ENCODE measurements around the gene EPS15.

Gene EPS15

DNA sequence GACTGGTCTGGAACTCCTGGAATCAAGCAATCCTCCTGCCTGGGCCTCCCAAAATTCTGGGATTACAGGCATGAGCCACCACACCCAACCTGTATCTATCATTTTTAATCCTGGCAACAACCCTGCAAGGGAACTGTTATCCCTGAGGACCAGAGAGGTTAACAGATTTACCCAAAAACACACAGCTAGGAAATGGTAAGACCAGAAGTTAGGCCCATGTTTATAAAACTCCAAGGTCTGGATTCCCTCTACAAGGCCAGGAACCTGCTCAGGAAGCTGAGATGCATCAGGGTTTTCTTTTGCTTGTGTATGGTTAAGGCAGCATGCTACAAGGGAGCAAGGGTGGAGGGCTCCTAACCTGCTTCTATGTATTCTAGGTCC lies 170.9 kb downstream of the EPS15 start:
- Histone ChIP-seq H3K27me3 (peaks cover 4 to 26% (median 18%) of the 10 kb centered on the region in 11 experiments; a peak in 15 of 22 replicates), H3K9ac (no peak overlapping the region), H3K9me3 (replicated peaks in 1 of 11) (no peaks in the 10 kb centered on the region), H3K27ac (no peak overlapping the region), H3K4me2 (no peak overlapping the region), H3K36me3 (peaks cover 0 to 21% (median under 1%) of the 10 kb centered on the region in 11 experiments; a peak in 6 of 22 replicates), H4K20me1 (peaks cover 0 to 15% (median 0%) of the 10 kb centered on the region in 11 experiments; a peak in 4 of 22 replicates), H3K4me3 (no peak overlapping the region), H3K4me1 (no peaks in the 10 kb centered on the region)
- TF ChIP-seq Cebpa-rat (IDR thresholded peaks at IDR 0.05), result no peak

DNA sequence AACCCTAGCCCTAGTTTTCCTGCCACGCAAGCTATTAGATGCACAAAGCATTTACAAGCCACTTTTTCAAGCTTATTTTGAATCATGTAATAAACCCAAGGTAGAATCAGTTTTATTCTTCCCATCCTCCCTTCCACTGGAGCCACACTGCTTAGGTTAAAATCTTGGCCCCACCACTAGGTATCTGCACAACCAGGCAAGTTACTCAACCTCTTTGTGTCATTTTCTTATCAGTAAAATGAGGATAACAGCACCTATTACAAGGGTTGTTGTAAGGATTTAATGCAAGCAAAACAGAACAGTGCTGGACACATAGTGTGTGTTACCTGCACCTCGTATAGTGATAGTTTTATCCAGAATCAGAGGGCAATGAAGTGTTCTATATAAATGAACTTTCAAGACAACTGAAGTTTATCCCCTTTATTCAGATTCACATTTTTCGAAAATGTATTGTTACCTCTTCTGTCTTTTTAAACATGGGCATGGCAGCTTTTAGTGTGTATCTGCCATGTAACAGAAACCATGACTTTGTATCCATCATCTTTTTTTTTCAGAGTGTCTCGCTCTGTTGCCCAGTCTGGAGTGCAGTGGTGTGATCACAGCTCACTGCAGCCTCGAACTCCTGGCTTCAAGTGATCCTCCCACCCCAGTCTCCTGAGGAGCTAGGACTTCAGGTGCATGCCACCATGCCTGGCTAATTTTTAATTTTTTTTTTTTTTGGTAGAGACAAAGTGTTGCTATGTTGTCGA lies 171.5 kb downstream of the EPS15 start:
- peaks cover 0 to 15% (median 0%) of the 10 kb centered on the region in 11 experiments; a peak in 3 of 22 replicates for H3K36me3 ChIP-seq
- H3K9ac ChIP-seq, result no peak overlapping the region
- H3K9me3 ChIP-seq (replicated peaks in 1 of 11), result no peaks in the 10 kb centered on the region
- H4K20me1 ChIP-seq, result peaks cover 0 to 15% (median 0%) of the 10 kb centered on the region in 11 experiments; a peak in 4 of 22 replicates
- no peaks in the 10 kb centered on the region for H3K4me1 ChIP-seq
- H3K27me3 ChIP-seq, result peaks cover 4 to 26% (median 18%) of the 10 kb centered on the region in 11 experiments; a peak in 15 of 22 replicates
- H3K4me2 ChIP-seq, result no peak overlapping the region
- no peak for TF ChIP-seq Cebpa-rat (IDR thresholded peaks at IDR 0.05)
- no peak overlapping the region for H3K27ac ChIP-seq
- H3K4me3 ChIP-seq, result no peak overlapping the region

DNA sequence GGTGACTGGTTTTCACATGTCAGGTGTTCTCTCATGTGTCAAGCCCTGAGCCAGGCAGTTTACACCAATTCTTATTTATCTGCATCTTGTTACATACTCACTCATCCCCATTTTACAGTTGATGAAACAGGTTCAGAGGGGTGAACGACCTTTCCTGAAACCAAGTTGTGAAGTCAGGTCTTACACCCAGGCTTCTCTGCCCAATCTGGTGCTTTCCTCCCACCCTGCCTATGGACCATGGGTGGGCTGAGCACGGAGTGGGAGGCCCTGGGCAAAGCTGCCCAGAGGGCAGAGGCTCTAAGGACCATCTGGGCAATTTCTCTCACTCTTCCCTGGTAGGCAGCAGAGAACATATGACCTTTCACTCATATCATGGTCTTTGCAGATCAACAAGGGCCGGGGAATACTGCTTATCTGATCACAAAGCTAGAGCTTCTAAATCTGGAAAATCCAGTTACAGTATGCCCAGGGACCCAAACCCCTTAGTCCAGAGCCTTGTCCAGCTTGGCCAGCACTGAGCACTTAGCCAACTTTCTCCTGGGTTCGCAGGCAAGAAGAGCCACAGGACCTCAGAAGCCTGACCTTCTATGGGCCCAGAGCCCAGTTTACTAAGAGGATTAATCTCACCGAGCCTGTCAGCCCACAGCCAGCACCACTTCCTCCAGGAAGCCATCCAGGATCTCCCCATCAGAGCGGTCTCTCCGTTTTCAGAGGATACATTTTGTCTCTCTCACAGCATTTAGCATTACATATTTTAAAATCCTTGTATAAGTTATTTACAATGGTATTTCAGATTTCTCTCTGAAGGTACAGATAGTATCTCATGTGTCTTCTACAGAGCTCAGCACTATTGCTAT lies 172.8 kb downstream of the EPS15 start:
- H3K36me3 ChIP-seq, result peaks cover 0 to 2% (median 0%) of the 10 kb centered on the region in 11 experiments; a peak in 3 of 22 replicates
- H3K27ac ChIP-seq, result no peak overlapping the region
- H3K4me2 ChIP-seq, result no peak overlapping the region
- no peaks in the 10 kb centered on the region for H3K9me3 ChIP-seq (replicated peaks in 1 of 11)
- H4K20me1 ChIP-seq, result peaks cover 0 to 15% (median 0%) of the 10 kb centered on the region in 11 experiments; a peak in 4 of 22 replicates
- no peak overlapping the region for H3K9ac ChIP-seq
- no peak for TF ChIP-seq Cebpa-rat (IDR thresholded peaks at IDR 0.05)
- H3K4me3 ChIP-seq, result no peak overlapping the region
- peaks cover 4 to 26% (median 18%) of the 10 kb centered on the region in 11 experiments; a peak in 15 of 22 replicates for H3K27me3 ChIP-seq
- peaks cover 0 to 8% (median 0%) of the 10 kb centered on the region in 10 experiments; a peak in 2 of 20 replicates for H3K4me1 ChIP-seq

DNA sequence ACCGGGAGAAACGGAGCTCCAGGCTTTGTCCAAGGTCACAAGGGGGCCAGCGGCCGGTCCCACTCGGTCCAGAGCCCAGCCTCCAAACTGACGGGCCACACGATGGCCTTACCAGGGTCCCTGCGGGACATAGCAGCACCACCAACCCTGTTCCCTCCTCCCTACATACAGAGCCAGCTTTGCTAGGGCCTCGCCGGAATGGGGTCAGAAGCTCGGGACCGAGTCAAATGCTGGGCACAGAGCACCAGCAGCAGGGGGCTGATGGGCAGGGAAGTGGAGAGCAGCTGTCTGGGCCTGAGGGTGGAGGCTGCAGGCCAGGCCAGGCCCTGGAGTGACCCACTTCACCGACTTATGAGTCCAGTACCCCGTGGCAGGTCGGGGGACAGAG lies 173.8 kb downstream of the EPS15 start:
- no peak for TF ChIP-seq Cebpa-rat (IDR thresholded peaks at IDR 0.05)
- Histone ChIP-seq H4K20me1 (peaks cover 0 to 15% (median 0%) of the 10 kb centered on the region in 11 experiments; a peak in 4 of 22 replicates), H3K4me2 (no peak overlapping the region), H3K36me3 (no peaks in the 10 kb centered on the region), H3K27me3 (peaks cover 4 to 26% (median 18%) of the 10 kb centered on the region in 11 experiments; a peak in 15 of 22 replicates), H3K4me3 (no peak overlapping the region), H3K9me3 (replicated peaks in 1 of 11) (no peaks in the 10 kb centered on the region), H3K27ac (no peak overlapping the region), H3K4me1 (peaks cover 0 to 11% (median 0%) of the 10 kb centered on the region in 10 experiments; a peak in 2 of 20 replicates), H3K9ac (no peak overlapping the region)

DNA sequence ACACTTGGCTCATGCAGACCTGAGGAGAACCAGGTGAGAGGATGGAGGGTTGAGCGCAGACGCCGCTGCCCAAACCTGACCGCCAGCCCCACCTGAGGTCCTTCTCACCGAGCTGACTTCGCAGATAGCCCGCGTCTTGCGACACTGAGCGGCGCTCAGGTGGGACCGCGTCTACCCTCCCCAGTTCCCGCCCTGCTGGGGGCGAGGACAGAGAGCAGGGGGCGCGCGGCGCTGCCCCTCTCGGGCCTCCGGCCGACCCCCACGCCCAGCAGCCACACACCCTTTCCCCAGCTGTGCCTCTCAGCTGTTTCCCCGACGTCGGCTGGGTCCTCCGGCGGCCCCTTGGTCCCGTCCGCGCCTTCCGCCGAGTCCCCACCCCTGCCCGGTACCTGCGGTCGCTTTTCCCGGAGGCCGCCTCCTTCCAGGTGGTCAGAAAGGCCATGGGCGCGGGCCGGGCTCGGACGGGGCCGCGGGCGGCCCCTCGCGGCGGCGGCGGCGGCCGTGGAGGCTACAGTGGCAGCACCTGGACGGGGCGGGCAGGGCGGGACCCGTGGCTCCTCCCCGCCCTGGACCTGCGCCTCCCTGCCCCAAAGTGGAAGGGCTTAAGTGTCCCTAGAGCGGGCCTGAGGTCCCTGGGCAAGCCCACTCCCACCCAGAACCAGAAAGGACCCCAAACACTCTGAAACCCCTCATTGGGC lies 174.3 kb downstream of the EPS15 start:
- Histone ChIP-seq H3K36me3 (no peaks in the 10 kb centered on the region), H3K9me3 (replicated peaks in 1 of 11) (no peaks in the 10 kb centered on the region), H3K9ac (no peak overlapping the region), H3K27ac (no peak overlapping the region), H4K20me1 (peaks cover 0 to 15% (median 0%) of the 10 kb centered on the region in 11 experiments; a peak in 4 of 22 replicates), H3K4me2 (no peak overlapping the region), H3K4me1 (peaks cover 0 to 11% (median 0%) of the 10 kb centered on the region in 10 experiments; a peak in 2 of 20 replicates), H3K4me3 (no peak overlapping the region), H3K27me3 (peaks cover 4 to 26% (median 18%) of the 10 kb centered on the region in 11 experiments; a peak in 15 of 22 replicates)
- no peak for TF ChIP-seq Cebpa-rat (IDR thresholded peaks at IDR 0.05)

DNA sequence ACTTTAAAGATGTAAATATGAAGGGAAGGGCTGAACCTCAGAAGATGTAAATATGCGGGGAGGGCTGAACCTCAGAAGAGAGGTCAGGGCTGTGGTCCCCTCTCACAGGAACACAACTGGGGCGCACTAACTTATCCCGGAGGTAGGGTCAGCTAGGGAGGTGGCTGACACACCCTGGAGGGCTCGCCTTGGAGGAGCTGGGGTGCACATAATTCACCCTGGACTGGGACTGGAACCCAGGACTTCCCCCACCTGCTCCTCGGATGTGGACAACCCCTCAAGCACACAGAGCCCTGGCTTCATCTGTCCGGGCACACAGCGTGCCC lies 174.8 kb downstream of the EPS15 start:
- peaks cover 4 to 26% (median 18%) of the 10 kb centered on the region in 11 experiments; a peak in 15 of 22 replicates for H3K27me3 ChIP-seq
- no peaks in the 10 kb centered on the region for H3K36me3 ChIP-seq
- no peak for TF ChIP-seq Cebpa-rat (IDR thresholded peaks at IDR 0.05)
- H4K20me1 ChIP-seq, result peaks cover 0 to 15% (median 0%) of the 10 kb centered on the region in 11 experiments; a peak in 4 of 22 replicates
- H3K9me3 ChIP-seq (replicated peaks in 1 of 11), result no peaks in the 10 kb centered on the region
- peaks cover 0 to 11% (median 0%) of the 10 kb centered on the region in 10 experiments; a peak in 2 of 20 replicates for H3K4me1 ChIP-seq
- H3K27ac ChIP-seq, result no peak overlapping the region
- no peak overlapping the region for H3K4me3 ChIP-seq
- H3K4me2 ChIP-seq, result no peak overlapping the region
- H3K9ac ChIP-seq, result no peak overlapping the region

DNA sequence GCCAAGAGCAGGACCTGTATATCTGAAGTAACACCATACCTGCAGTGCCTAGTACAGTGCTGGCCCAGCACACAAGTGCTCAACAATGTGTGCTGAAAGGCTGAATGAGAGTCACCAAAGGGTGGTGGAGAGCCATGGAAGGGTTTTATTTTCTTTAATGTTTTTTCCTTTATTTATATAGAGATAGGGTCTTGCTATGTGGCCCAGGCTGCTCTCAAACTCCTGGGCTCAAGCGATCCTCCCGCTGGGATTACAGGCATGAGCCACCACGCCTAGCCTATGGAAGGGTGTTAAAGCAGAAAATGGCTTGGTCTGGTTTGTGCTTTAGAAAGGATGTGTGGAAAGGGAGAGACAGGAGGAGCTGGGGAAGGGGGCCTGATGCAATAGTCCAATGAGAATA lies 175.4 kb downstream of the EPS15 start:
- no peaks in the 10 kb centered on the region for H3K36me3 ChIP-seq
- no peak overlapping the region for H3K4me3 ChIP-seq
- no peak overlapping the region for H3K4me2 ChIP-seq
- TF ChIP-seq Cebpa-rat (IDR thresholded peaks at IDR 0.05), result no peak
- no peak overlapping the region for H3K9ac ChIP-seq
- H4K20me1 ChIP-seq, result peaks cover 0 to 15% (median 0%) of the 10 kb centered on the region in 11 experiments; a peak in 4 of 22 replicates
- H3K27me3 ChIP-seq, result peaks cover 4 to 26% (median 18%) of the 10 kb centered on the region in 11 experiments; a peak in 15 of 22 replicates
- peaks cover 0 to 11% (median 0%) of the 10 kb centered on the region in 10 experiments; a peak in 2 of 20 replicates for H3K4me1 ChIP-seq
- H3K9me3 ChIP-seq (replicated peaks in 1 of 11), result no peaks in the 10 kb centered on the region
- H3K27ac ChIP-seq, result no peak overlapping the region

DNA sequence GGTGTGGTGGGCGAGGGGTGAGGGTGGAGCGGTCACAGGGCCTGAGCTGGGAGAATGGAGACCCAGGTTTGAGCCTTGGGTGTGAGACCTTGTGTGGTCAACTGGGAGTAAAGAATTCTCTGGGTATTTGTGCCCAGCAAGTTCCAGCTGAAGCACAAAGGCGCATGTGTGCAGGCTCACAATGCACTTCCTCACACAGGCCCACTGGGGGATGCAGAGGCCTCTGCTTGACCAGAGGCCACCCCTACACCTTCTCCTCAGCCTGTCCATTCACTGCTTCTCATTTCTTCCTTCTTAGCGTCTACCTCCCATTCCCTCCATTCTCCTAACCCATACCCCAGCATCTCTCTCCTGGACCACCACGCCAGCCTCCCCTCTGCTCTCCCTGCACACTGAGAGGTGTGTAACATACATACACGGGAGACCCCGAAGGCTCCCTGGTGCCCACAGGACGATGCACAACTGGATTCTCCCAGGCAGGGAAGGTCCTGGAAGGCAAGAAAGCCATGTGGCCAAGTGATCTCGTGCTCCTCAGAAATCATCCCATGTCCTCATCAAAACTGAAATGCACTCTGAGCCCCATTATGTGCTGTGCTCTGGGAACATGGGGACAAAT lies 176.4 kb downstream of the EPS15 start:
- Histone ChIP-seq H3K9ac (no peak overlapping the region), H3K27ac (no peak overlapping the region), H3K36me3 (no peaks in the 10 kb centered on the region), H3K4me3 (no peak overlapping the region), H3K9me3 (replicated peaks in 1 of 11) (no peaks in the 10 kb centered on the region), H4K20me1 (peaks cover 0 to 15% (median 0%) of the 10 kb centered on the region in 11 experiments; a peak in 3 of 22 replicates), H3K4me2 (no peak overlapping the region), H3K27me3 (peaks cover 4 to 26% (median 18%) of the 10 kb centered on the region in 11 experiments; a peak in 15 of 22 replicates), H3K4me1 (peaks cover 0 to 11% (median 0%) of the 10 kb centered on the region in 10 experiments; a peak in 2 of 20 replicates)
- no peak for TF ChIP-seq Cebpa-rat (IDR thresholded peaks at IDR 0.05)

Data from BLaER1 treated with 17β-estradiol and CSF1 and Interleukin-3, amounts not matched to agents 10 nM and 100 nM (cell line).